Lung microvascular endothelial cell (primary cell): Measurements from ENCODE around the gene DNAJC24. TPM values are rescaled to one million over a fixed set of nuclear protein-coding genes. Genes with fewer than 3 reads are reported as not detected.
"Not testable (repeated sequence)": the region's sequence is repeated elsewhere in the genome, so short reads cannot be mapped to it uniquely, and the experiment has no call there.

Experiments used
- DNase-seq, 2 donors: peaks; one replicate each; pipeline versions ENCODE4 v3.0.0 to v3.0.0-alpha.2; 2010; ENCODE audit warnings: low read depth in 2 of 2
- total RNA-seq: library from RNA; depleted of rRNA; stranded (reverse); fragments of >200 nt; gene quantifications from 2 replicates; pipeline ENCODE4 v1.2.1, GENCODE V29; 2014

The DNAJC24 gene
- 7.6 and 8.5 TPM in 2 replicates for total RNA-seq

DNA sequence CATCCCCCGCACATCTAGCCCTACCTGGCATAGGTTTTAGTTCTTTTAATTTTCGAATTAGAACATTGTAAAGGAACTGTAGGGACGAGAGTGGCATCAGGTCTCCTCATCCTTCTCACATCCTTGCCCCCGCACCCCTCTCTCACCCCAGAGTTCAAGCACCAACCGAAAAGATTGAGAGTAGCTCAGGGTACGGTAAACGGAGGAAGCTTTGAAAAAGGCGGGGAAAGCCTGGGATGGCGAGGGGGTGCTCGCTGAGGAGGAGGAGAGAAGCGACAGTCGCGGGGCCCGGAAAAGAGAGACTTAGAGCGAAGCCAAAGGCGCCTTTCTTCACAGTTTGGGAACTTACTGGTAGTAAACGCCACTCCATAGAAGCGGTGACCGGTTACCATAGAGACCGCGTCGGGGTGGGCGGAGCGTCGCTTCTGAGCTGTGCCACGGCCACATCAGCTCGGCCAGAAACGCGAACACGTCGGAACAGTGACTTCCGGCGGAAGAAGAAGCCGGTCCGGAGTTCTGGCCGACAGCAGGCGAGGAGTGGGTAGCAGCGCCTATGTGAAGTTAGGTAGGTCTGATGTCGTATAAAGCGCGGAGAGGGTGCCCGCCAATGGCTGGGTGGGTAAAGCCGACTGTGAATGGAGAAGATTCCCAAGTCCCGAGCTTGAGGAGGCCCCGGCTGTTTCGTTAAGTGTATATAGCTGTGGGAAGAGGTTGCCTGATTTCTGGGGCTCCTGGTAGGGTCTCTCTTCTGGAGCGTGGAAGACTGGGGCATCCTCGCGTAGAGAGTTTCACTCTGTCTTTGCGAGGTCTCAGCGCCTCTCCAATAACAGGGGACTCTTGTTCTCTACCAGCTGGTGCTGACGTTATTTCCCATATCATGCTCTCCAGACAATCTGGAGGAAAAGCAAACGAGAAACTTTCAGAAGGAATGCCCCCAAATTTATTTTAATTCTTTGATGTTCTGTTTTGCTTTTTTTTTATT lies at the start of gene DNAJC24, which contains the start of gene DCDC1:
Gene DNAJC24 (plus strand): TSS at position 513 of the 982 bp plus-strand sequence. CDS start 889 bp downstream, outside the sequence.
Gene DCDC1 (minus strand): TSS at position 392 of the 982 bp plus-strand sequence. CDS start 41,459 bp downstream, outside the sequence.
- DNase-seq, result peak; percentile 94

DNA sequence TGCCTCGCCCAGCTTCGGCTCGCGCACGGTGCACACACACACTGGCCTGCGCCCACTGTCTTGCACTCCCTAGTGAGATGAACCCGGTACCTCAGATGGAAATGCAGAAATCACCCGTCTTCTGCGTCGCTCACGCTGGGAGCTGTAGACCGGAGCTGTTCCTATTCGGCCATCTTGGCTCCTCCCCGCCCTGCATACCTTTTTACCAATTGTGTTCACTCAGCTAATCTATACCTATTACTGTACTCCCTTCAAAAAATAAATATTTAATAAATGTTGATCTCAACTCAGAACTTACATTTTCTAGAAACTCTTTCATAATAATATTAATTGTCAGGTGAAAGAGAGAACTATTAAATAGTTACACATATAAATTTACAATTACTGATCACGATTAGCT lies 48.2 kb upstream of the DNAJC24 start:
- not testable (repeated sequence) for DNase-seq

- no peak for DNase-seq
These were observed 46.5 kb upstream of the DNAJC24 start for GRCh38 chr11:31323145-31323544.

- DNase-seq, result peak in 1 of 2 donors; percentile 24
These were observed 44.5 kb upstream of the DNAJC24 start for GRCh38 chr11:31325160-31325559.

DNA sequence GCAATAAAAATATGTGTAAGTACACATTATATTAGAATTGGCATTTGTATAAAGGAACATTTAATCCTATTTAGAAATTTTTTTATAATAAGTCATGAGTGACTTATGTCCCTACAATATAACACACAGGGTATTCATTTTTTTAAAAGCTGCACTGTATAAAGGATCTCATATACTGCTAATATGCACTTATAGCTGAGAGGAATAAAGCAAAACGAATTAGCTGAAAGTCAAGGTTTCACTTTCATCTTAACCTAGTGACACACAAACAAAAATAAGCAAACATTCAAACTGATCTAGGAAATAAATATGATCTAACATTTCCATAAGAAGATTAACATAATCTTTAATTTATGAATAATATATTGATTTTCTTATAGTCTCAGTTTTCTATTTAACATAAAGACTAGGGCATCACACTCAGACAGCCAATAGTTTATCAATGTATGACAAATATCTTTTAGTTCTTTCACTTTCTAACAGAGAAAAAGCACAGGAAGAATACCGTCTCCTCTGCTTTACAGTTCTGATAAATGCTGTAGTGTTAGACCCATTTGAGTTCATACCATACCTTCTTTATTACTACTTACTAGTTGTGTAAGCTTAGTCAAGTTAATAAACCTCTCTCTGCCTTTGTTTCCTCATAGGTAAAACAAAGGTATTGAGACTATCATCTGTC lies 43.1 kb upstream of the DNAJC24 start:
- no peak for DNase-seq

DNA sequence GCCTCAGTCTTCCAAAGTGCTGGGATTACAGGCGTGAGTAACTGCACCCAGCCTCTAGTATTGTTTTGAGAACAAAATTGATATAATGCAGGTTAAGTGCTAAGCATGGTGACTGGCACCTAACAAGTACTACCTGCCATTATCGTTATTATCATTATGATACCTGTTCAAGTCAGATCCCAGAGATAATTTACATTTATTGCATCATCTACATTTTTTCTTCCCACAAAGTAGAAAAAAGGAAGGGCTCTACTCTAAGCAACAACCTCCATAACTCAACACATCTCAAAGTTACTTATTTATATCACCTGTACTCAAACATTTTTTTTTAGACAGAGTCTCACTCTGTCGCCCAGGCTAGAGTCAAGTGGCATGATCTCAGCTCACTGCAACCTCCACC lies 42.2 kb upstream of the DNAJC24 start:
- DNase-seq, result no peak

- DNase-seq, result no peak
These were observed 41.0 kb upstream of the DNAJC24 start for GRCh38 chr11:31328697-31329096.

DNA sequence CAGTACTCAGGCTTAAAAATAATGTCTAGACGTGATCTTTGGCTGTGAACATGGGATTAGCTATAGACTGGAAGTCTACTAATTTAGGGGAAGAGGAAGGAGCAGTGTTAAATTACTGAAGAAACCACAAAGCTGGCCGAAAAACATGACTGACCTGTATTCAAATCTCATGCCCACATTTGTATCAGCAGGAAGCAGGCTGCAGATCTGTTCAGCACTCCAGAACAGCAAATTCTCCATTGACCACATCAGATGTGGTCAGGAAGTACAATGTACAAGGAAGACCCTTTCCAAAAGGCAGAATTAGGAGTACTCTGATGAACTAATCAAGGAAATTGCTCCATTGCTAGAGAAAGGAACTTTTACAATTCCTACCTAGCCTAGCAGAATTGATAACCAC lies 31.9 kb upstream of the DNAJC24 start:
- DNase-seq, result no peak

DNA sequence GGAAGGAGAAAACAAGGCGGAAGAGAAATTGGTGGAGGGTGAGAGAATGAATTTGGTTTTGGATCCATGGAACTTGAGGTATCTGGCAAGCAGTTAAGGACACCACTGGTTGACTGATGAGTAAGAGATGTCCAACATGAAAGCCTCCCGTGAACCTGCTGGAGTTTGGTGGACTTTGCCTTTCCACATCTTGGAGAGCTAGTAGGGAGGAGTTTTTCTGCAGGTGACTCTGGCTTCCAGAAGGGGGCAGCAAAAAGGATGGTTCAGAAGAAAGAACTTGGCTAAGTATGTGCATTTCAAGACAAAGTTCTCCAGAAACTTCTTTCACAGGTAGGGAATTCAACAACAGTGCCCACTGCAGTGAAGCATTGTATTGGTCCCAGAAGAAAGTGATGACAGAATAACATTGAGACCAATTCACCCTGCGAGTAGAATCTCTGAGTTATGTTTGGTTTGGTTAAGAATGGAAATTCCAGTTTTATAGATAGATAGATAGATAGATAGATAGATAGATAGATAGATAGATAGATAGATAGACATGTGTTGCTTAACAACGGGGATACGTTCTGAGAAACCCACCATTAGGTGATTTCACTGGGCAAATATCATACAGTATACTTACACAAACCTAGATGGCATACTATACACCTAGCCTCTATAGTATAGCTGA lies 28.6 kb upstream of the DNAJC24 start:
- DNase-seq, result peak; percentile 42 to 53

GRCh38 chr11:31351168-31351567 lies 18.5 kb upstream of the DNAJC24 start:
- DNase-seq, result no peak

DNA sequence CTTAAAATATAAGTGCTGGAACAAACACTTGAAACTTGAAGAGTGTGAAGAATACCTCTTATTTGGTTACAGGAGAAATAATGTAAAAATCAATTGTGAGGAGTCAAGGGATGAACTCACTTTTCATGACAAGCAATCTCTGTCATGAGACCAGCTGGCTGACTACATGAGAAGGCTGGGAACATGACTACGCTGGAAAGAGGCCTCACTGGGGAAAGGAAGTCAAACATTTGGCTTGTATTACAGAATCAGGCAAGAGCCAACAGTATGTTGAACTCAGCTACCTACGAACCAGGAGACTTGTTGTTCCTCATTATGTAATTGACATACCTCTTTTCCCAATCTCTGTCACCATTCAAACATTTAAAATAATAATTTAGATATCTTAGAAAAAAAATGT lies 14.5 kb upstream of the DNAJC24 start:
- peak in 1 of 2 donors; percentile 30 for DNase-seq

- no peak for DNase-seq
These were observed 13.8 kb upstream of the DNAJC24 start for GRCh38 chr11:31355817-31356216.

DNA sequence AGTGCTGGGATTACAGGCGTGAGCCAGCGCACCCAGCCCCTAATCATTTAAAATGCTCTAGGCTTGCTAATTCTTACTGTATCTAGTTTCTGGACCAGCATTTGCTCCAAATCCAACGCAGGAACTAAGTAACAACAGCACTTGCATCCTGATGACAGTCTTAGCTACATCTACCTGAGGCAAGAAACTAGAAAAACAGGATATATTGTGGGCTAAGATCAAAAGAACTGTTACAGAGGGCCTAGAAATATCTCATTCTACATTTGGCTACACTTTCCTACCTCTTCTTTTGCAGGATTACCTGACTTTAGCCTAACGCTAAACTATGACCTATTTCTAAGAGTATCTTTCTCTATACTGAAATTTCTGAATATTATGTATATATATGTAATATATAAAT lies 7.9 kb upstream of the DNAJC24 start:
- DNase-seq, result no peak

DNA sequence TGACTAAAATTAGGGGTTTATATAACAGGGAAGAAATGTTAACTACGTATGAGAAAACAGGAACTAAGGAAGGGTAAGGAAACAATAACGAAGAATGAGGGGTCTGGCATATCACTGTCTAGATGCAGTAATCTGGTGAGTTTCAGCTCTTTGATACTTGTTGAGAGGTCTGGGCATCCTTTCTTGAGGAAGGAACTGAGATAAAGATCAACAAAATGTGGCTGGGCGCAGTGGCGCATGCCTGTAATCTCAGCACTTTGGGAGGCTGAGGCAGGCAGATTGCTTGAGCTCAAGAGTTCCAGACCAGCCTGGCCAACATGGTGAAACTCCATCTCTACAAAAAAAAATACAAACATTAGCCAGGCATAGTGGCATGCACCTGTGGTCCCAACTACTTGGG lies 2.9 kb upstream of the DNAJC24 start:
- DNase-seq, result no peak

DNA sequence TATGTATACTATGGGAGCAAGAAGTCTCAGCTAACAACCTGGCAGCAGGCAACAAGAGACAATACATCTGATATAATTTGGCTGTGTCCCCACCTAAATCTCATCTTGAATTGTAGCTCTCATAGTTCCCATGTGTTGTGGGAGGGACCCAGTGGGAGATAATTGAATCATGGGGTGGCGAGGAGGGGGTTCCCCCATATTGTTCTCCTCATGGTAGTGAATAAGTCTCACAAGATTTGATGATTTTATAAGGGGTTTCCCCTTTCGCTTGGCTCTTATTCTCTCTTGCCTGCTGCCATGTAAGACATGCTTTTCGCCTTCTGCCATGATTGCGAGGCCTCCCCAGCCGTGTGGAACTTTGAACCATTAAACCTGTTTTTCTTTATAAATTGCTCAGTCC lies 6.2 kb downstream of the DNAJC24 start:
- DNase-seq, result no peak

DNA sequence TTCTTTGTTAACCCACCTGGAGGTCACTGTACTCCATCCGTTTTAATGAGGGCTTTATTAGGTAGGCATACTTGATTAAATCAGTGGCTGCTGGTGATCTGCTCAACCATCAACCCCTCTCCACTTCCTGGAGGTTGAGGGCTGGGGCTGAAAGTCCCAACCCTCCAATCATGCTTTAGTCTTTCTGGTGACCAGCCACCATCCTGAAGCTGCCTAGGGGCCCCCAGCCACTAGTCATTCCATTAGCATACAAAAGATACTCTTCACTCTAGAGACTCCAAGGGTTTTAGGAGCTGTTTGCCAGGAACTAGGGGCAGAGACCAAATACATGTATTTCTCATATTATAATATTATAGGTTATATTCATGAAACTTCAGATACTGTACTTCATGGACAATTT lies 13.5 kb downstream of the DNAJC24 start:
- DNase-seq, result no peak

DNA sequence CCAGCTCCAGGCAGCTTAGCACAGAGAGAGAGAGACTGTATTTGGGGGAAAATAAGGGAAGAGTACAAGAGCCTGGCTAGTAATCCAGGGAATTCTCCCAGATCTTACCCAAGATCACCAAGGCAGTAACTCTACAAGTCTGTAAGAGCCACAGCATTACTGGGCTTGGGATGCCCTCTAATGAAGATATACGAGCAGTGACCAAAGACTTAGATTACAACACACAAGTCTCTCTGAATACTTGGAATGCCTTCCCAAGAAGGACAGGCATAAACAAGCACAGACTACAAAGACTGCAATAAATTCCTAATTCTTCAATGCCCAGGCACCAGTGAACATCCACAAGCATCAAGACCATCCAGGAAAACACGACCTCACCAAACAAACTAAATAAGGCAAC lies 17.7 kb downstream of the DNAJC24 start:
- DNase-seq, result no peak

GRCh38 chr11:31397239-31397834 lies 27.7 kb downstream of the DNAJC24 start:
- peak; percentile 28 to 44 for DNase-seq

GRCh38 chr11:31404614-31405013 lies 35.0 kb downstream of the DNAJC24 start:
- no peak for DNase-seq

DNA sequence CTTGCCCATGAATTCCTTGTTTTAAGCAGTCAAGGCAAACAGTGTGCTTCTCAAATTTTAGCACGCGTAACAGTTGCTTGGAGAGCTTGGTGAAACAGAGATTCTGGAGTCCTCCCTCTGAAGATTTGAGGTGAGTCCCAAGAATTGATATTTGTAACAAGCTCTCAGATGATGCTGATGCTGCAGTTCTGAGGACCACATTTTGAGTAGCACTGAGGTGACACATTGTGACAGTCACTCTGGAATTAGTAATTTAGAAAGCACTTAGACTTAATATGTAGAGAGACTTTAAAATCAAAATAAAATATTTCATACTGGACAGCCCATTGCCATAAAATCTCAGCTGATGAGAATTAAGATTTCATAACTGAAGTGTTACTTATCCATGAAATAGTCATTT lies 38.5 kb downstream of the DNAJC24 start:
- DNase-seq, result no peak

GRCh38 chr11:31412946-31413345 lies 43.3 kb downstream of the DNAJC24 start:
- DNase-seq, result peak in 1 of 2 donors; percentile 3
